HL-60/S4 treated with phorbol 12-myristate 13-acetate at 8.2 ng/mL for 4 days and 3 days (cell line): ENCODE measurements around the gene SHISA5.

ENCODE experiments used
- in situ Hi-C: fragments of 300-500 bp; cut with MboI; formaldehyde crosslinking; loops from 2 replicates; pipeline ENCODE4 v1.15.0; 2022; ENCODE audit warnings: low sequenced_read_pairs

Gene SHISA5

GRCh38 chr3:48433472-48434118, 70.4 kb downstream of the SHISA5 start:
- in situ Hi-C loops = loop anchor here (25.0 kb wide), 1 partner anchor 171 kb away; no protein-coding TSS in a partner anchor

- in situ Hi-C loops = loop anchor here (25.0 kb wide), 1 partner anchor 170 kb away; no protein-coding TSS in a partner anchor
Measured at GRCh38 chr3:48432411-48433371, 71.3 kb downstream of the SHISA5 start.

- in situ Hi-C loops = loop anchor here (25.0 kb wide), 1 partner anchor 169 kb away; no protein-coding TSS in a partner anchor
Measured at GRCh38 chr3:48431224-48432029, 72.5 kb downstream of the SHISA5 start.

GRCh38 chr3:48430708-48431101, 73.3 kb downstream of the SHISA5 start:
- in situ Hi-C loops = loop anchor here (25.0 kb wide), 1 partner anchor 168 kb away; no protein-coding TSS in a partner anchor

- in situ Hi-C loops = loop anchor here (25.0 kb wide), 1 partner anchor 168 kb away; no protein-coding TSS in a partner anchor
Measured at GRCh38 chr3:48429960-48430707, 73.8 kb downstream of the SHISA5 start, which contains the start of gene PLXNB1. Gene PLXNB1, minus strand, starts transcription at chr3:48430086. Its CDS starts 5,475 bp downstream, at chr3:48424611.

GRCh38 chr3:48429317-48429959, 74.5 kb downstream of the SHISA5 start:
- in situ Hi-C loops = loop anchor here (25.0 kb wide), 1 partner anchor 167 kb away; no protein-coding TSS in a partner anchor

- in situ Hi-C loops = loop anchor here (25.0 kb wide), 1 partner anchor 166 kb away; no protein-coding TSS in a partner anchor
Measured at GRCh38 chr3:48428572-48429316, 75.2 kb downstream of the SHISA5 start.

- in situ Hi-C loops = loop anchor here (25.0 kb wide), 1 partner anchor 166 kb away; no protein-coding TSS in a partner anchor
Measured at GRCh38 chr3:48428088-48428571, 75.8 kb downstream of the SHISA5 start.

GRCh38 chr3:48427630-48427962, 76.4 kb downstream of the SHISA5 start:
- in situ Hi-C loops = loop anchor here (25.0 kb wide), 1 partner anchor 165 kb away; no protein-coding TSS in a partner anchor

- in situ Hi-C loops = loop anchor here (25.0 kb wide), 1 partner anchor 165 kb away; no protein-coding TSS in a partner anchor
Measured at GRCh38 chr3:48426944-48427629, 76.9 kb downstream of the SHISA5 start.

GRCh38 chr3:48426401-48426909, 77.5 kb downstream of the SHISA5 start:
- in situ Hi-C loops = loop anchor here (25.0 kb wide), 1 partner anchor 164 kb away; no protein-coding TSS in a partner anchor

GRCh38 chr3:48425281-48425812, 78.6 kb downstream of the SHISA5 start:
- in situ Hi-C loops = loop anchor here (25.0 kb wide), 1 partner anchor 163 kb away; no protein-coding TSS in a partner anchor

- in situ Hi-C loops = no loop called here
Measured at GRCh38 chr3:48423883-48424695, 79.9 kb downstream of the SHISA5 start.

- in situ Hi-C loops = no loop called here
Measured at GRCh38 chr3:48423241-48423882, 80.6 kb downstream of the SHISA5 start.

GRCh38 chr3:48422681-48423080, 81.3 kb downstream of the SHISA5 start:
- in situ Hi-C loops = no loop called here

- in situ Hi-C loops = no loop called here
Measured at GRCh38 chr3:48422272-48422671, 81.7 kb downstream of the SHISA5 start.
